ENCODE measurements around the gene RYR2.

The RYR2 gene

GRCh38 chr1:237041795-237042525 lies at the start of gene RYR2:
RYR2 (plus strand) TSS chr1:237042184; CDS start chr1:237042522, 338 bp downstream.
- FAIRE-seq: no peak

DNA sequence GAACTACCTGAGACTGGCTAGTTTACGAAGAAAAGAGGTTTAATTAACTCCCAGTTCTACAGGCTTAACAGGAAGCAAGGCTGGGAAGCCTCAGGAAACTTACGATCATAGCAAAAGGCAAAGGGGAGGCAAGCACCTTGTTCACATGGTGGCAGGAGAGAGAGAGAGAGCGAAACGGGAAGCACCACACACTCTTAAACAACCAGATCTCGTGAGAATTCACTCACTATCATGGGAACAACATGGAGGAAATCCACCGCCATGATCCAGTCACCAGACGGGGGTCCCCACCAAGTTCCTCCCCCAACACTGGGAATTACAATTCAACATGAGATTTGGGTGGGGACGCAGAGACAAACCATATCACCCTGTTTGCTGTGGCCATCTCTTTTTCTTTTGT lies 49.5 kb upstream of the RYR2 start:
- FAIRE-seq: no peak

DNA sequence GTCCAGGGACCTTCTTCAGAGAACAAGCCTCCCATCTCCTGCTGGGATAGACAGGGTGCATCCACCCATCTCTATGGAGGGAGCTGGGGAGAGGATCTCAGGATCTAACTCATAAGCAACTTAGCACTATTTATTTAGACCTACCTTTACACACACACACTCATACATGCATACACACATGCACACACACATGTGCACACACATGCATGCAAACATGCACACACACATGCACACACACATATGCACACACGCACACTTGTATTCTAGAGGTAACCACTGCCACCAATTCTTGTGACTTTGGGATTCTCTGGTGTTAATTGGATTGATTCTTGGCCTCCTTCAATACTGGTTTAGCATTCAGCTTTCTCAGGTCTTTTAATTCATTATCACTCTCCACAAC lies 47.5 kb upstream of the RYR2 start:
- FAIRE-seq: no peak

DNA sequence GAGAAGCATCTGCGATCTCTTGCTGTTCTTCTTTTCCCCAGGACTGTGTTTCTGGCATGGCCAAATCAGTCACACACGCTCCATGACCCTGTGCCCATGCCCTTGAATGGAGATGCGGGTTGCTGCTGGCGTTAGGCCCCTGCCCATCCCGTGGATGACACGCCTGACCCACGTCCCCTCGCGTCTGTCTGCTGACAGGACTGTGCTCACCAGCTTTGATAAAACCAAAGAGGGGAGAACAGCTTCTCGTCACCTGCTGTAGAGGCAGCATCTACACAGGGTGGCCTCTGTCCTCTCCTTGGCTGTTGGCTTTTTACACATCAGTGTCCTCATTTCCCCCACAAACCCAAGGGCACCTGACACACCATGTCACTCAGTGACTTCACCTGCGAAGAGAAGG lies 44.6 kb upstream of the RYR2 start:
- no peak for FAIRE-seq

DNA sequence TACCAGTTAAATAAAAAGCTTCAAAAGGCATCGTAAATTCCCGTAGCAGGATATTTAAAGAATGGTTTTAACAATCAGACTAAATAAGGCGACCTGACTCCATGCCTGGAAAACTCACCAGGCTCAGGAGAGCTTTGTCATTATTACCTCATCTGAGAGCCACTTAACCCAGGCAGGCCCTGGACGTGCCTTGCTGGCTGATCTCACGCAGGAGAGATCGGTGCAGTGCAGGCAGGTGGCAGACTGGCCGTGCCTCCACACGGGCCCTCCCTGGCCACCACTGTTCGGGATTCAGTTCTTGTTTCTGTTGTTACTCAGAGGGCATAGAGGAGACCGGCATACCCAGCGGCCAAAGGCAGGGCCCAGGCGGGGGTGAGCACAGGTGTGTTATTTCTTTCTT lies 44.1 kb upstream of the RYR2 start:
- FAIRE-seq: no peak

DNA sequence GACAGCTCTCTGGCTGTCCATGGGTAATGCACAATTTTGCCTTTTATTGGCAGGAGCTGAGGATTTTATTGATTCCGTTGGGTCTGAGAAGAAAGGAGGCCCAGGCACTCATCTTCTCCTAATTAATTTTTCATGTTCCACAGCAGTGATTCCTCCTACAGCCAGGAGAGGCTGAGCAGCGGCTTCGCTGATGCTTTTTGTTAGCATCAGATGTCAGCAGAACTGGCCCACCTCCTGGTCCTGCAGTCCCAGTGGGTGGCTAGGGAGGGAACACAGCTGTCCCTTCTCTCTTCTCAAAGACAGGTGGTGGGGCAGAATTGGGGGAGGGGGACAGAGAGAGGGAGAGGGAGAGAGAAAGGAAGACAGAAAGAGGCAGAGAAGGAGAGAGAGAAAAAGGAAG lies 43.4 kb upstream of the RYR2 start:
- FAIRE-seq: no peak

DNA sequence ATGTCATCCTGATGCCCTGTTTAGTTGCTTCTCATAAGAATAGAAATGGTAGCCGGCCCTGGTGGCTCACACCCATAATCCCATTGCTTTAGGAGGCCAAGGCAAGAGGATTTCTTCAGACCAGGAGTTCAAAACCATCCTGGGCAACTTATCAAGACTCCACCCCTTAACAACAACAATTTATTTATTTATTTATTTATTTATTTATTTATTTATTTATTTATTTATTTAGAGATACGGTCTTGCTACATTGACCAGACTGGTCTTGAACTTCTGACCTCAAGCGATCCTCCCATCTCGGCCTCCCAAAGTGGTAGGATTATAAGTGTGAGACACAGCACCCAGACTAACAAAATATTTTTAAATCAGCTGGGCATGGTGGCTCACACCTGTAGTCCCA lies 41.8 kb upstream of the RYR2 start:
- FAIRE-seq: no peak

- FAIRE-seq: no peak
These were observed 38.5 kb upstream of the RYR2 start for GRCh38 chr1:237003516-237003915.

DNA sequence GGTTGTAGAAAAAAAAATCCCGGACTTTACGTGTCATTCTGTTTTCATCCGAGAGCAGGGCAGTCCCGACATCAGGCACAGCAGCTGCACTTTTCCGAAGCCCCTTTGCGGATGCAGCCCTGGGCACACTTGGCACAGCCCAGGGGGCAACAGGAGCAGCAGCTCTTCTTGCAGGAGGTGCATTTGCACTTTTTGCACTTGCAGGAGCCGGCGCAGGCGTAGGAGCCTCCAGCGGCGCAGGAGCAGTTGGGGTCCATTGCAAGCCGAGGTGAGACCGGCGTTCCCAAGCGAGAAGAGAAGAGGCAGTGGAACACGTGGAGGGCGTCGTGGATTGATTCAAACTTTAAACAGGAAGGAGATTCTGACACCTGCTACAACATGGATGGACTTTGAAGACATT lies 37.9 kb upstream of the RYR2 start, which contains the start of gene MT1HL1:
Gene MT1HL1, minus strand, starts transcription at position 326 of the 400 bp plus-strand sequence. Its CDS starts 69 bp downstream, at position 257.
- FAIRE-seq: no peak

DNA sequence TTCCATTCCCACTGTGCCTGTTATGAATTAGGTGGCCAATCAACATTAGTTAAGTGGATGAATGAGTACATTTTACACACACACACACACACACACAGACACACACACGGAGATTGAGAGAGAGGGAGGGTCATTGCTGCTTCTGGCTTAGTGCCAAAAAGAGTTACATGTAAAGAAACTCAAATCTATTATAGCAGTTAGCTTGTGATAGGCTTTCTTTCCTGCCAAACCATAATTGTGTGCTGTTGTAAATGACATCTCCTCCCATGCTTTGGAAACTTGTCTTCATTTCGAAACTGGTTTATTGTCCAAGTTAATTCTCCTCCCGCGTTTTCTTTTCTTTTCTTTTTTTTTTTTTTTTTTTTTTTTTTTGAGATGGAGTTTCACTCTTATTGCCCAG lies 36.3 kb upstream of the RYR2 start:
- no peak for FAIRE-seq

DNA sequence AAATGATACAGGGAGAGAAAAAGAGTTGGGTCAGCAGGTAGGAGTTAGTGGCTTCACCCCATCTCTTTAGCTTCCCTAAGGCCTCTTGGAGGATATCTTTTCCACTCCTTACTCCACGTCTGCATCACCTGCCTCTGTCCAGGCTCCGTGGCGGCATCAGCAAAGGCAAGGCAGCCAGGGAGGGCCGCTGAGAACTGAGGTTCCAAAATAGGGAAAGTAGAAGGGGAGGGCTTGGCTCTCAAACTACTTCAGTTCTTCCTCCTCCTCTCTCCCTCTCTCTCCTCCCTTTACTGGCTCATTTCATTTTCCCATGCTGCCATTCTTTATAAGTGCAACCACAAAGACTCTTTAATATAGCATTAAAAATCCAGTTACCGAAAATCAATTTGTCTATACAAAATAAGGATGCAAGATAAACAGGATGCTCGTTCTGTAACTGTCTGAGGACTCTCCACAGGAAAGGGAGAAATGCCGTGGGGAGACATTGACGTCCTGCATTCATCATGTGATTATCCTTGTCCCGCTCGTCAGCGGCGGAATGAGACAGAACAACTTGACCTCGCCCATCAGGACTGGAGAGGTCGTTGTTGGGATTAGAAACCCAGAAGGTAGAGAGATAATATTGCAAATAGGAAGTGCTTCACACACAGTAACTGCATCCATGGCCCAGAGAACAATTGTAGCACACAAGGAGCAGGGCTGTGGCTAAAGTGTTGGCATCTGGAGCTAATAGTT lies 34.7 kb upstream of the RYR2 start:
- no peak for FAIRE-seq

DNA sequence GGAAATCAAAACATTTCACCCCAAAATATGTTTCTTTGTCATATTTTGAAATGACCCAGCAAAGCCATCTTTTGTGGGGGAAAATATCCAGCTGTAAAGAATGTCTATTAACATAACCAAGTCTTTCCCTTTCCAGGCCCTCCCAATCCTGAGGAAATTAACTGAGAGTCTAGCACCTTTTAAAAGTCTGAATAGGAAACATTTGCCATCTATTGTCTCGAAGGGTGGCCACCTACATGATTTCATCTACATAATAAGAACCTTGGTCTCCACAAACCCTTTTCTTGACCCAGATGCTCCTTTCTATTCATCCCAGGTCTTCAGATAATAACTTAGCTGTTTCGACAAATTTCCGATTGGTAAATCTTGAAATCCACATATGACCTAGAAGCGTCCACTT lies 32.4 kb upstream of the RYR2 start:
- FAIRE-seq: no peak

GRCh38 chr1:237011432-237011831 lies 30.6 kb upstream of the RYR2 start:
- FAIRE-seq: no peak

GRCh38 chr1:237012361-237012760 lies 29.6 kb upstream of the RYR2 start:
- no peak for FAIRE-seq

- no peak for FAIRE-seq
These were observed 29.1 kb upstream of the RYR2 start for GRCh38 chr1:237012788-237013383.

DNA sequence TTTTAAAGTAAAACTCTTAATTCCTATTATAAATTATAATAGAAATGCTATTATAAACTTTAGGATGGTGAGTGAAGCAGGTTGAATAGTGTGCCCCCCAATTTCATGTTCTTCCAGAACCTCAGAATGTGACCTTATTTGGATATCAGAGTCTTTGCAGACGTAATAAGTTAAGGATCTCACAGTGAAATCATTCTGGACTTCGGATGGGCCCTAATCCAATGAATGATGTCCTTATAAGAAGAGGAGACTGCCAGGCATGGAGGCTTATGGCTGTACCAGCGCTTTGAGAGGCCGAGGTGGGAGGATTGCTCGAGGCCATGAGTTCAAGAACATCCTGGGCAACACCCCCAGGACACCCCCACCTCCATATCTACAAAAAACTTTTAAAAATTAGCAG lies 28.4 kb upstream of the RYR2 start:
- FAIRE-seq: no peak

GRCh38 chr1:237016626-237017025 lies 25.4 kb upstream of the RYR2 start:
- FAIRE-seq: no peak

GRCh38 chr1:237018896-237019295 lies 23.1 kb upstream of the RYR2 start:
- no peak for FAIRE-seq

- no peak for FAIRE-seq
These were observed 16.5 kb upstream of the RYR2 start for GRCh38 chr1:237025358-237026074.

- no peak for FAIRE-seq
These were observed 12.7 kb upstream of the RYR2 start for GRCh38 chr1:237029240-237029639.

DNA sequence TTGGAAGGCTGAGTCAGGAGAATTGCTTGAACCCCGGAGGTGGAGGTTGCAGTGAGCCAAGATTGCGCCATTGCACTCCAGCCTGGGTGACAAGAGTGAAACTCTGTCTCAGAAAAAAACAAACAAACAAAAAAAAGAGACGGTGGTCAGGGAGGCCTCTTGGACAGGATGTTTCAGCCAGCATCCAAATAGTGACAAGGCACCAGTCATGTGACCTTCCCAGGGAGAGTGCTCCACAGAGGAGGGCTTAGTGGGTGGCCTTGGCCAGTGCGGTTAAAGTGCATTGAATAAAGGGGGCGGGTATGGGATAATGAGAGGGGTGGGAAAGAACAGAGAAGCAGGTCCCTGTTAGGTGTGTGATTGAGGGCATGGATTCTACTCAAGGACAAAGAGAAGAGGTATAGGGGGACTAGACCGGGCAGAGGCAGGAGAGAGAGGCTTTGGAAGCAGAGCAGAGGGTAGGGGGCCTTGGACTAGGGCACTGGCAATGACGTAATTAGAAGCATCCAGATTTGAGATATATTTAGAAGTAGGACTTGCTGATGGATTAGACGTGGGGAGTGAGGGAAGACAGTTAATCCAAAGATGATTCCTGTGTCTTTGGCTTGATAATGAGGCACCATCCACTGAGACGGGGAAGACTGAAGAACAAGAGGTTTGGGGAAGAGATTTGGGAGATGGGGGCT lies 12.0 kb upstream of the RYR2 start:
- no peak for FAIRE-seq

GRCh38 chr1:237031480-237031879 lies 10.5 kb upstream of the RYR2 start:
- FAIRE-seq: no peak

- FAIRE-seq: no peak
These were observed 10.0 kb upstream of the RYR2 start for GRCh38 chr1:237032029-237032428.

All from A204.1 (cell line).